Activated T-cell treated with anti-CD3 and anti-CD28 coated beads, Interleukin-2, amount 50 U/mL, for 72 hours (primary cell): ENCODE results near the gene FMN1. TPM values are rescaled to one million over a fixed set of nuclear protein-coding genes. Genes with fewer than 3 reads are reported as not detected.
"Not testable (repeated sequence)": the region's sequence is repeated elsewhere in the genome, so short reads cannot be mapped to it uniquely, and the experiment has no call there.

ENCODE experiments used
- ATAC-seq, 2 donors: fragments of 150-1000 bp; cut with Tn5 transposase; replicated peaks in 1 of 2; 2 replicates each; pipeline ENCODE4 v1.10.0; 2021; ENCODE audit warnings: moderate library complexity in 2 of 2, mild to moderate bottlenecking in 1 of 2
- DNase-seq, 2 donors: peaks; one replicate each; pipeline ENCODE4 v3.0.0; 2021 to 2022; ENCODE audit warnings: mixed read lengths in 1 of 2
- H3K27ac Mint-ChIP-seq: one replicate; pipeline ENCODE4 v1.8.0; 2022; ENCODE audit warnings: mild to moderate bottlenecking, moderate library complexity, mixed read lengths
- H3K27me3 Mint-ChIP-seq: one replicate; pipeline ENCODE4 v1.8.0; 2022; ENCODE audit warnings: low read depth, mixed read lengths
- H3K36me3 Mint-ChIP-seq, 2 donors: one replicate each; pipeline ENCODE4 v1.8.0; 2022; ENCODE audit warnings: mixed read lengths in 2 of 2, mild to moderate bottlenecking in 1 of 2; ENCODE audit not compliant: insufficient read depth in 2 of 2
- H3K4me1 Mint-ChIP-seq: one replicate; pipeline ENCODE4 v1.8.0; 2022; ENCODE audit warnings: low read depth, mixed read lengths
- H3K4me3 Mint-ChIP-seq, 2 donors: one replicate each; pipeline ENCODE4 v1.8.0; 2022; ENCODE audit warnings: mild to moderate bottlenecking in 2 of 2, mixed read lengths in 2 of 2, moderate library complexity in 2 of 2
- H3K9me3 Mint-ChIP-seq, 2 donors: one replicate each; pipeline ENCODE4 v1.8.0; 2022; ENCODE audit warnings: mixed read lengths in 2 of 2
- total RNA-seq, 2 donors: library from RNA; stranded (reverse); gene quantifications; one replicate each; pipeline ENCODE4 v1.2.3, GENCODE V29; 2022

Gene FMN1
- total RNA-seq, 2 donors from 2014 or later = 0.74 to 1.1 TPM

- Mint-ChIP-seq H3K4me1 (no peaks in the 10 kb centered on the region), H3K36me3 (no peaks in the 10 kb centered on the region)
- ATAC-seq = no peak
Measured at GRCh38 chr15:32851572-32851971, 342.9 kb downstream of the FMN1 start.

GRCh38 chr15:32849769-32850668 is 344.5 kb downstream of the FMN1 start:
- H3K27ac Mint-ChIP-seq = no peak overlapping the region
- H3K36me3 Mint-ChIP-seq = no peaks in the 10 kb centered on the region
- H3K9me3 Mint-ChIP-seq = no peaks in the 10 kb centered on the region
- H3K4me3 Mint-ChIP-seq = no peak overlapping the region
- ATAC-seq (no peak), DNase-seq (no peak)
- no peaks in the 10 kb centered on the region for H3K4me1 Mint-ChIP-seq
- H3K27me3 Mint-ChIP-seq = no peaks in the 10 kb centered on the region

More at GRCh38 chr15:32851572-32851971, 342.9 kb downstream of the FMN1 start:
- Mint-ChIP-seq H3K4me3 (no peak overlapping the region), H3K9me3 (no peaks in the 10 kb centered on the region), H3K27ac (no peak overlapping the region), H3K27me3 (no peaks in the 10 kb centered on the region)
- DNase-seq = no peak

GRCh38 chr15:32846671-32847070 is 347.8 kb downstream of the FMN1 start:
- not testable (repeated sequence) for H3K27me3 Mint-ChIP-seq

GRCh38 chr15:32844118-32844711 is 350.3 kb downstream of the FMN1 start:
- Mint-ChIP-seq H3K4me3 (no peak overlapping the region), H3K27ac (no peak overlapping the region), H3K27me3 (no peaks in the 10 kb centered on the region), H3K36me3 (no peaks in the 10 kb centered on the region), H3K4me1 (no peaks in the 10 kb centered on the region), H3K9me3 (no peaks in the 10 kb centered on the region)
- ATAC-seq (no peak), DNase-seq (no peak)

More at GRCh38 chr15:32846671-32847070, 347.8 kb downstream of the FMN1 start:
- ATAC-seq, H3K27ac Mint-ChIP-seq, H3K36me3 Mint-ChIP-seq, H3K4me1 Mint-ChIP-seq, H3K9me3 Mint-ChIP-seq, H3K4me3 Mint-ChIP-seq, DNase-seq: not testable (repeated sequence)

- Mint-ChIP-seq H3K4me1 (no peaks in the 10 kb centered on the region), H3K27me3 (no peaks in the 10 kb centered on the region), H3K27ac (no peak overlapping the region), H3K4me3 (no peak overlapping the region), H3K36me3 (no peaks in the 10 kb centered on the region), H3K9me3 (no peaks in the 10 kb centered on the region)
- ATAC-seq = no peak
- DNase-seq = no peak
Measured at GRCh38 chr15:32843219-32843815, 351.2 kb downstream of the FMN1 start.

- no peak overlapping the region for H3K4me3 Mint-ChIP-seq
- H3K36me3 Mint-ChIP-seq = no peaks in the 10 kb centered on the region
- no peak overlapping the region for H3K27ac Mint-ChIP-seq
- no peaks in the 10 kb centered on the region for H3K4me1 Mint-ChIP-seq
- ATAC-seq = no peak
- no peaks in the 10 kb centered on the region for H3K9me3 Mint-ChIP-seq
- H3K27me3 Mint-ChIP-seq = no peaks in the 10 kb centered on the region
- no peak for DNase-seq
Measured at GRCh38 chr15:32842081-32842480, 352.4 kb downstream of the FMN1 start.

GRCh38 chr15:32840507-32841245 is 353.8 kb downstream of the FMN1 start:
- Mint-ChIP-seq H3K4me3 (no peak overlapping the region), H3K36me3 (no peaks in the 10 kb centered on the region), H3K27me3 (no peaks in the 10 kb centered on the region), H3K9me3 (no peaks in the 10 kb centered on the region), H3K4me1 (no peaks in the 10 kb centered on the region), H3K27ac (no peak overlapping the region)
- no peak for DNase-seq
- ATAC-seq = no peak

GRCh38 chr15:32838820-32839219 is 355.7 kb downstream of the FMN1 start:
- H3K9me3 Mint-ChIP-seq = no peaks in the 10 kb centered on the region
- H3K27ac Mint-ChIP-seq = no peak overlapping the region
- no peaks in the 10 kb centered on the region for H3K36me3 Mint-ChIP-seq
- DNase-seq (no peak), ATAC-seq (no peak)
- no peak overlapping the region for H3K4me3 Mint-ChIP-seq
- H3K4me1 Mint-ChIP-seq = no peaks in the 10 kb centered on the region
- H3K27me3 Mint-ChIP-seq = no peaks in the 10 kb centered on the region

- no peaks in the 10 kb centered on the region for H3K27me3 Mint-ChIP-seq
- no peaks in the 10 kb centered on the region for H3K36me3 Mint-ChIP-seq
- DNase-seq (no peak), ATAC-seq (no peak)
- no peak overlapping the region for H3K27ac Mint-ChIP-seq
- no peaks in the 10 kb centered on the region for H3K9me3 Mint-ChIP-seq
- no peaks in the 10 kb centered on the region for H3K4me1 Mint-ChIP-seq
- H3K4me3 Mint-ChIP-seq = no peak overlapping the region
Measured at GRCh38 chr15:32838338-32838737, 356.2 kb downstream of the FMN1 start.

- no peak overlapping the region for H3K27ac Mint-ChIP-seq
Measured at GRCh38 chr15:32837935-32838334, 356.6 kb downstream of the FMN1 start.

GRCh38 chr15:32834156-32834555 is 360.4 kb downstream of the FMN1 start:
- no peaks in the 10 kb centered on the region for H3K27me3 Mint-ChIP-seq
- H3K27ac Mint-ChIP-seq = no peak overlapping the region
- no peaks in the 10 kb centered on the region for H3K36me3 Mint-ChIP-seq
- peaks cover 1 to 2% of the 10 kb centered on the region in 2 donors for H3K9me3 Mint-ChIP-seq
- ATAC-seq (no peak), DNase-seq (no peak)
- no peak overlapping the region for H3K4me3 Mint-ChIP-seq
- H3K4me1 Mint-ChIP-seq = no peaks in the 10 kb centered on the region

More at GRCh38 chr15:32837935-32838334, 356.6 kb downstream of the FMN1 start:
- no peak overlapping the region for H3K4me3 Mint-ChIP-seq
- H3K27me3 Mint-ChIP-seq = no peaks in the 10 kb centered on the region
- ATAC-seq (no peak), DNase-seq (no peak)
- no peaks in the 10 kb centered on the region for H3K36me3 Mint-ChIP-seq
- H3K9me3 Mint-ChIP-seq = peaks cover under 1% of the 10 kb centered on the region in 2 donors
- H3K4me1 Mint-ChIP-seq = no peaks in the 10 kb centered on the region

GRCh38 chr15:32833379-32833821 is 361.1 kb downstream of the FMN1 start:
- no peak for ATAC-seq
- Mint-ChIP-seq H3K4me1 (no peaks in the 10 kb centered on the region), H3K4me3 (no peak overlapping the region), H3K27me3 (no peaks in the 10 kb centered on the region), H3K27ac (no peak overlapping the region), H3K36me3 (no peaks in the 10 kb centered on the region), H3K9me3 (peaks cover 1 to 2% of the 10 kb centered on the region in 2 donors)
- no peak for DNase-seq

GRCh38 chr15:32831485-32831884 is 363.0 kb downstream of the FMN1 start:
- no peaks in the 10 kb centered on the region for H3K36me3 Mint-ChIP-seq
- DNase-seq (no peak), ATAC-seq (no peak)
- H3K27ac Mint-ChIP-seq = no peak overlapping the region
- no peak overlapping the region for H3K4me3 Mint-ChIP-seq
- H3K27me3 Mint-ChIP-seq = no peaks in the 10 kb centered on the region
- peaks cover 1 to 2% of the 10 kb centered on the region in 2 donors for H3K9me3 Mint-ChIP-seq
- H3K4me1 Mint-ChIP-seq = no peaks in the 10 kb centered on the region
